Lung microvascular endothelial cell (primary cell): Measurements from ENCODE around the gene ANO5. TPM values are rescaled to one million over a fixed set of nuclear protein-coding genes. Genes with fewer than 3 reads are reported as not detected.

Experiments used
- total RNA-seq: library from RNA; depleted of rRNA; stranded (reverse); fragments of >200 nt; gene quantifications from 2 replicates; pipeline ENCODE4 v1.2.1, GENCODE V29; 2014

Gene ANO5
- total RNA-seq, 1 donor from 2014 or later = under 0.01 TPM

Other genes starting within 250 kb of the ANO5 start
- not detected in 2 replicates for gene SLC17A6, start 145.3 kb downstream of the ANO5 start, total RNA-seq